K562 treated with DMSO at 1 percent for 24 hours (cell line): Measurements from ENCODE around the gene KRTAP10-7. TPM values are rescaled to one million over a fixed set of nuclear protein-coding genes. Genes with fewer than 3 reads are reported as not detected.

Source experiments
- total RNA-seq: library from RNA; unstranded; fragments of 300-600 nt; gene quantifications from 2 replicates; pipeline ENCODE4 v1.2.3, GENCODE V29; 2022; ENCODE audit warnings: low read depth; ENCODE audit not compliant: insufficient read depth

Gene KRTAP10-7
- not detected in 2 replicates for total RNA-seq

GRCh38 chr21:44600118-44600978, at the start of gene KRTAP10-7:
TSS of gene KRTAP10-7 (plus strand) at chr21:44600597. CDS start at chr21:44600622, 25 bp downstream.

GRCh38 chr21:44551340-44551961, 48.9 kb upstream of the KRTAP10-7 start, which contains the start of gene KRTAP10-2:
TSS of gene KRTAP10-2 (minus strand) at chr21:44551505. CDS start at chr21:44551458, 47 bp downstream.

GRCh38 chr21:44558695-44559094, 41.7 kb upstream of the KRTAP10-7 start, which contains the start of gene KRTAP10-3:
TSS of gene KRTAP10-3 (minus strand) at chr21:44558795. CDS start at chr21:44558715, 80 bp downstream.

GRCh38 chr21:44573630-44574456, 26.6 kb upstream of the KRTAP10-7 start, which contains the start of gene KRTAP10-4:
TSS of gene KRTAP10-4 (plus strand) at chr21:44573729. CDS start at chr21:44573759, 30 bp downstream.

GRCh38 chr21:44580231-44580821, 20.1 kb upstream of the KRTAP10-7 start, which contains the start of gene KRTAP10-5:
TSS of gene KRTAP10-5 (minus strand) at chr21:44580604. CDS start at chr21:44580578, 26 bp downstream.

GRCh38 chr21:44592446-44593311, 7.7 kb upstream of the KRTAP10-7 start, which contains the start of gene KRTAP10-6:
TSS of gene KRTAP10-6 (minus strand) at chr21:44592505. CDS start at chr21:44592484, 21 bp downstream.

GRCh38 chr21:44612029-44612486, 11.7 kb downstream of the KRTAP10-7 start, which contains the start of gene KRTAP10-8:
TSS of gene KRTAP10-8 (plus strand) at chr21:44612079. CDS start at chr21:44612101, 22 bp downstream.

GRCh38 chr21:44626673-44627143, 26.3 kb downstream of the KRTAP10-7 start, which contains the start of gene KRTAP10-9:
TSS of gene KRTAP10-9 (plus strand) at chr21:44627093. CDS start at chr21:44627172, 79 bp downstream.

GRCh38 chr21:44637018-44637850, 36.8 kb downstream of the KRTAP10-7 start, which contains the start of gene KRTAP10-10:
TSS of gene KRTAP10-10 (plus strand) at chr21:44637356. CDS start at chr21:44637418, 62 bp downstream.

GRCh38 chr21:44646366-44647221, 46.2 kb downstream of the KRTAP10-7 start, which contains the start of gene KRTAP10-11:
TSS of gene KRTAP10-11 (plus strand) at chr21:44646414. CDS start at chr21:44646459, 45 bp downstream.

Other genes with a start within 250 kb of the KRTAP10-7 start
- gene TRPM2, start 247.0 kb upstream of the KRTAP10-7 start, total RNA-seq: 3.2 and 4.5 TPM in 2 replicates
- gene LRRC3, start 145.1 kb upstream of the KRTAP10-7 start, total RNA-seq: 0.13 and 0.21 TPM in 2 replicates
- not detected in 2 replicates for gene KRTAP10-1, start 60.4 kb upstream of the KRTAP10-7 start, total RNA-seq
- gene KRTAP10-2, start 49.1 kb upstream of the KRTAP10-7 start, total RNA-seq: not detected in 2 replicates
- gene KRTAP10-3, start 41.8 kb upstream of the KRTAP10-7 start, total RNA-seq: not detected in 2 replicates
- gene KRTAP10-4, start 26.9 kb upstream of the KRTAP10-7 start, total RNA-seq: not detected in 2 replicates
- gene KRTAP10-5, start 20.0 kb upstream of the KRTAP10-7 start, total RNA-seq: not detected in 2 replicates
- not detected in 2 replicates for gene KRTAP10-6, start 8.1 kb upstream of the KRTAP10-7 start, total RNA-seq
- not detected in 2 replicates for gene KRTAP10-8, start 11.5 kb downstream of the KRTAP10-7 start, total RNA-seq
- gene KRTAP10-9, start 26.5 kb downstream of the KRTAP10-7 start, total RNA-seq: not detected in 2 replicates
- gene KRTAP10-10, start 36.8 kb downstream of the KRTAP10-7 start, total RNA-seq: not detected in 2 replicates
- gene KRTAP10-11, start 45.8 kb downstream of the KRTAP10-7 start, total RNA-seq: not detected in 2 replicates
- gene KRTAP12-4, start 54.1 kb downstream of the KRTAP10-7 start, total RNA-seq: not detected in 2 replicates
- not detected in 2 replicates for gene KRTAP12-3, start 57.3 kb downstream of the KRTAP10-7 start, total RNA-seq
- gene KRTAP12-2, start 66.3 kb downstream of the KRTAP10-7 start, total RNA-seq: not detected in 2 replicates
- gene KRTAP12-1, start 81.6 kb downstream of the KRTAP10-7 start, total RNA-seq: not detected in 2 replicates
- not detected in 2 replicates for gene KRTAP10-12, start 96.6 kb downstream of the KRTAP10-7 start, total RNA-seq
- gene TSPEAR, start 111.0 kb downstream of the KRTAP10-7 start, total RNA-seq: 0.08 TPM in 1 of 2 replicates, not detected in the other
- 67.6 and 76.4 TPM in 2 replicates for gene UBE2G2, start 201.2 kb downstream of the KRTAP10-7 start, total RNA-seq
- 76.7 and 81.9 TPM in 2 replicates for gene SUMO3, start 217.5 kb downstream of the KRTAP10-7 start, total RNA-seq